ENCODE results near the gene DOC2B. TPM values are rescaled to one million over a fixed set of nuclear protein-coding genes. Genes with fewer than 3 reads are reported as not detected.

DOC2B gene
- total and polyA plus RNA-seq, 2 of the 8 experiments (the other 6 are each of a cell fraction or from before 2014, with no cell fraction given), result 1.3 to 3.3 TPM

- Histone ChIP-seq H3K79me2 (ENCODE audit: control insufficient read depth in 1 of 2, insufficient read depth in 2 of 2, low read length in 2 of 2) (no peaks in the 10 kb centered on the region), H2BK120ac (replicated peaks; ENCODE audit: low read depth, low read length) (no peak overlapping the region), H3K23ac (ENCODE audit: insufficient read length) (no peak overlapping the region), H2BK5ac (ENCODE audit: low read depth, low read length) (no peak overlapping the region), H3K9ac (replicated peaks in 1 of 4; ENCODE audit: extremely low read depth in 1 of 4, low read depth in 3 of 4, low read length in 3 of 4) (no peak overlapping the region), H2BK20ac (ENCODE audit: low read length) (no peak overlapping the region), H4K91ac (replicated peaks; ENCODE audit: insufficient read length, low read length) (no peak overlapping the region), H3K14ac (ENCODE audit: insufficient read length) (no peak overlapping the region), H3K4me3 (ENCODE audit: extremely low read depth in 1 of 4, insufficient read depth in 2 of 4, low read depth in 3 of 4, low read length in 4 of 4) (no peak overlapping the region), H3K27me3 (replicated peaks in 1 of 4; ENCODE audit: control insufficient read depth in 3 of 4, extremely low read depth in 1 of 4, insufficient read depth in 3 of 4, low read length in 3 of 4) (peaks cover 19 to 45% (median 37%) of the 10 kb centered on the region in 4 experiments), H4K8ac (ENCODE audit: extremely low read depth, insufficient read depth, low read length) (no peak overlapping the region), H3K4me1 (replicated peaks in 1 of 4; ENCODE audit: control insufficient read depth in 3 of 4, insufficient read depth in 4 of 4, low read length in 3 of 4) (peaks cover 0 to 14% (median 7%) of the 10 kb centered on the region in 4 experiments; a peak in 6 of 7 replicates), H2AFZ (ENCODE audit: low read length) (no peak overlapping the region), H2BK12ac (ENCODE audit: low read depth, low read length) (no peak overlapping the region), H3K4me2 (ENCODE audit: insufficient read depth in 1 of 2, low read depth in 2 of 2, low read length in 2 of 2) (no peak overlapping the region), H3K79me1 (ENCODE audit: low read depth, low read length) (peaks cover 2% of the 10 kb centered on the region; the same call in 1 of the 2 replicates), H4K20me1 (replicated peaks in 1 of 2; ENCODE audit: control insufficient read depth in 1 of 2, insufficient read depth in 2 of 2, low read length in 2 of 2) (no peaks in the 10 kb centered on the region), H3K9me3 (ENCODE audit: insufficient read depth in 2 of 2, low read depth in 1 of 2, low read length in 1 of 2) (no peaks in the 10 kb centered on the region), H4K5ac (ENCODE audit: insufficient read length, low read depth, low read length) (no peak overlapping the region), H3K23me2 (ENCODE audit: low read depth, low read length) (peaks cover 9% of the 10 kb centered on the region; the same call in 1 of the 2 replicates), H2AK5ac (ENCODE audit: low read depth, low read length) (no peak overlapping the region; the same call in 1 of the 2 replicates), H3K56ac (replicated peaks; ENCODE audit: insufficient read length, low read depth, low read length) (no peak overlapping the region), H3K4ac (replicated peaks; ENCODE audit: insufficient read length, low read depth, low read length) (no peak overlapping the region), H3K18ac (ENCODE audit: extremely low read depth, low read length) (no peak overlapping the region), H3K36me3 (ENCODE audit: control insufficient read depth in 2 of 4, insufficient read depth in 4 of 4, low read length in 3 of 4) (no peaks in the 10 kb centered on the region), H2BK15ac (ENCODE audit: low read length) (no peak overlapping the region), H3K27ac (ENCODE audit: low read depth, low read length) (no peak overlapping the region)
- WGBS, 2 experiments (ENCODE audit: extremely low coverage in 1 of 2, insufficient coverage in 1 of 2, insufficient read length in 1 of 2, insufficient replicate concordance in 2 of 2, low coverage in 1 of 2, low lambda C conversion rate in 2 of 2, missing lambda C conversion rate in 1 of 2), result 89% methylated on average over 6 of the region's 6 CpGs; no CpG with 5 or more reads in 1 of the 2 experiments
- TF ChIP-seq EP300 (IDR thresholded peaks at IDR 0.05; ENCODE audit: borderline replicate concordance in 1 of 2, low read depth in 2 of 2, low read length in 2 of 2) (no peak), NANOG (IDR thresholded peaks at IDR 0.05; ENCODE audit: insufficient read depth, low read depth, low read length, poor library complexity, severe bottlenecking) (no peak), CREB1 (IDR thresholded peaks at IDR 0.05) (no peak), RXRA (IDR thresholded peaks at IDR 0.05; ENCODE audit: insufficient read depth, low read depth, low read length) (no peak), E2F6 (IDR thresholded peaks at IDR 0.05) (no peak)
- CTCF ChIA-PET (ENCODE audit: partially characterized antibody), result interaction anchor here (1.2 to 1.8 kb wide), 2 partner anchors 12 to 15 kb away, joined by 3 read pairs; no protein-coding TSS in a partner anchor
- no peak for DNase-seq (ENCODE audit: low read depth in 1 of 2, low spot score in 2 of 2)
- FAIRE-seq, result no peak
- POLR2A ChIA-PET (ENCODE audit: partially characterized antibody), result no interaction called here
Measured at GRCh38 chr17:177762-178161, 3.7 kb downstream of the DOC2B start.

Data from H1 (cell line).